ENCODE results near the gene LPCAT3. TPM values are rescaled to one million over a fixed set of nuclear protein-coding genes. Genes with fewer than 3 reads are reported as not detected.
A peak's percentile ranks its signal among the peaks of the same experiment; 100 is the strongest.

Gene LPCAT3
- total RNA-seq, 4 donors from 2014 or later, result 45.1 to 68.4 (median 58.5) TPM

GRCh38 chr12:6928022-6928702 is 90.1 kb downstream of the LPCAT3 start:
- TF ChIP-seq POLR2A (IDR thresholded peaks at IDR 0.05) (no peak), CTCF (IDR thresholded peaks at IDR 0.05) (no peak)
- peak; percentile 48 to 49 for DNase-seq
- H3K27ac ChIP-seq, result peak overlapping the region; percentile 97 to 98 (median 97)
- H3K9me3 ChIP-seq, result no peaks in the 10 kb centered on the region
- peaks cover 42 to 58% of the 10 kb centered on the region in 2 donors for H3K4me1 ChIP-seq
- H3K36me3 ChIP-seq, result no peaks in the 10 kb centered on the region
- intact Hi-C loops (cut with DNase I), result no loop called here
- WGBS, 2 donors, result 1 to 2% methylated on average over 14 of the region's 79 CpGs
- no peaks in the 10 kb centered on the region for H3K27me3 ChIP-seq
- peak overlapping the region; percentile 54 to 97 (median 79) for H3K4me3 ChIP-seq (replicated peaks in 1 of 3)

GRCh38 chr12:6927379-6928021 is 90.8 kb downstream of the LPCAT3 start, which contains the start of gene ATN1:
Gene ATN1 (plus strand): TSS chr12:6927959. CDS start chr12:6934002, 6,043 bp downstream.
- intact Hi-C loops (cut with DNase I), result no loop called here
- WGBS, 2 donors, result 1 to 2% methylated on average over 31 to 34 of the region's 66 CpGs

More at GRCh38 chr12:6927379-6928021, 90.8 kb downstream of the LPCAT3 start, which contains the start of gene ATN1:
- peak within 1 kb of the TSS; percentile 97 to 99 (median 98) for H3K27ac ChIP-seq
- TF ChIP-seq POLR2A (IDR thresholded peaks at IDR 0.05) (peak in 1 of 2 donors; percentile 82), CTCF (IDR thresholded peaks at IDR 0.05) (no peak)
- DNase-seq, result peak; percentile 90
- H3K36me3 ChIP-seq, result no peaks in the 10 kb centered on the region
- H3K4me3 ChIP-seq (replicated peaks in 1 of 3), result peak within 1 kb of the TSS; percentile 54 to 97 (median 79)
- peaks cover 42 to 57% of the 10 kb centered on the region in 2 donors for H3K4me1 ChIP-seq
- H3K27me3 ChIP-seq, result no peaks in the 10 kb centered on the region
- no peaks in the 10 kb centered on the region for H3K9me3 ChIP-seq

MicroRNA genes within 50 kb of the gene (microRNA counts, 767-probe panel; counts per million panel counts)
- microRNA hsa-miR-141-3p, result 3,968 to 7,606 counts per million in 2 donors
- microRNA hsa-miR-200c-3p, result 4,397 to 8,239 counts per million in 2 donors

Small RNAs within 50 kb of the gene (microRNA-seq; reads per million reads assigned to microRNA genes)
- gene MIR141 (1,573 reads per million, percentile 85 among the genes with 10 or more reads in this experiment), gene MIR200C (65,129 reads per million, percentile 98 among the genes with 10 or more reads in this experiment)

Small RNAs within 50 kb of the gene (small RNA-seq; reads per million reads assigned to genes)
- gene AC006512.1, result not detected
- gene MIR141, result 22.7 reads per million, percentile 94 among the genes with 10 or more reads in this experiment
- gene MIR200C, result 47.1 reads per million, percentile 95 among the genes with 10 or more reads in this experiment
- gene RNU7-1, result not detected
- not detected for gene SCARNA12

Other genes with a start within 250 kb of the LPCAT3 start
- gene LAG3, start 246.0 kb downstream of the LPCAT3 start, total RNA-seq, result under 1 TPM in 1 of 4 donors, not detected in 3; 0.13 TPM
- 1 to 10 TPM; 3.5 to 8.1 (median 3.9) TPM for gene CD4, start 228.9 kb downstream of the LPCAT3 start, total RNA-seq
- 1 to 10 TPM in 1 of 4 donors, under 1 TPM in 3; 0.34 to 1.1 (median 0.56) TPM for gene GPR162, start 196.7 kb downstream of the LPCAT3 start, total RNA-seq
- gene P3H3, start 190.1 kb downstream of the LPCAT3 start, total RNA-seq, result 10 to 100 TPM; 13.6 to 27.9 (median 20.3) TPM
- gene GNB3, start 177.6 kb downstream of the LPCAT3 start, total RNA-seq, result 1 to 10 TPM in 3 of 4 donors, under 1 TPM in 1; 0.39 to 3.0 (median 2.1) TPM
- gene CDCA3, start 167.2 kb downstream of the LPCAT3 start, total RNA-seq, result 1 to 10 TPM in 2 of 4 donors, under 1 TPM in 2; 0.73 to 1.3 (median 0.90) TPM
- 10 to 100 TPM; 34.7 to 68.6 (median 58.9) TPM for gene USP5, start 166.3 kb downstream of the LPCAT3 start, total RNA-seq
- gene TPI1, start 150.9 kb downstream of the LPCAT3 start, total RNA-seq, result 100 to 1,000 TPM; 363 to 700 (median 468) TPM
- 10 to 100 TPM; 16.3 to 35.0 (median 25.6) TPM for gene SPSB2, start 145.2 kb downstream of the LPCAT3 start, total RNA-seq
- gene LRRC23, start 113.7 kb downstream of the LPCAT3 start, total RNA-seq, result 10 to 100 TPM in 3 of 4 donors, 1 to 10 TPM in 1; 8.7 to 16.4 (median 13.0) TPM
- 10 to 100 TPM; 13.0 to 25.3 (median 19.8) TPM for gene ENO2, start 103.9 kb downstream of the LPCAT3 start, total RNA-seq
- gene ATN1, start 90.5 kb downstream of the LPCAT3 start, total RNA-seq, result 100 to 1,000 TPM in 1 of 4 donors, 10 to 100 TPM in 3; 53.3 to 100 (median 84.9) TPM
- not detected for gene RNU7-1, start 74.7 kb downstream of the LPCAT3 start, total RNA-seq
- gene C12orf57, start 74.5 kb downstream of the LPCAT3 start, total RNA-seq, result 100 to 1,000 TPM; 344 to 666 (median 383) TPM
- gene PTPN6, start 67.1 kb downstream of the LPCAT3 start, total RNA-seq, result 10 to 100 TPM; 21.7 to 32.3 (median 31.4) TPM
- gene PHB2, start 47.8 kb downstream of the LPCAT3 start, total RNA-seq, result 100 to 1,000 TPM; 153 to 284 (median 220) TPM
- 10 to 100 TPM; 19.9 to 53.1 (median 45.6) TPM for gene EMG1, start 47.6 kb downstream of the LPCAT3 start, total RNA-seq
- 100 to 1,000 TPM; 137 to 470 (median 255) TPM for gene C1S, start 42.2 kb upstream of the LPCAT3 start, total RNA-seq
- 100 to 1,000 TPM; 132 to 545 (median 312) TPM for gene C1R, start 74.0 kb upstream of the LPCAT3 start, total RNA-seq
- gene C1RL, start 90.7 kb upstream of the LPCAT3 start, total RNA-seq, result 100 to 1,000 TPM in 1 of 4 donors, 10 to 100 TPM in 3; 39.2 to 153 (median 59.5) TPM
- 1 to 10 TPM in 2 of 4 donors, not detected in 2; 2.8 to 4.5 TPM for gene RBP5, start 110.4 kb upstream of the LPCAT3 start, total RNA-seq
- gene CLSTN3, start 111.9 kb upstream of the LPCAT3 start, total RNA-seq, result 10 to 100 TPM; 18.0 to 53.4 (median 37.3) TPM
- gene PEX5, start 171.2 kb upstream of the LPCAT3 start, total RNA-seq, result 10 to 100 TPM; 28.5 to 37.6 (median 32.8) TPM

Data from thyroid gland (tissue), 4 donors.